ENCODE results near the gene SLTM. TPM values are rescaled to one million over a fixed set of nuclear protein-coding genes. Genes with fewer than 3 reads are reported as not detected.
"Not testable (repeated sequence)": the region's sequence is repeated elsewhere in the genome, so short reads cannot be mapped to it uniquely, and the experiment has no call there.

Gene SLTM
- polyA plus RNA-seq, 1 donor = 63.5 TPM

GRCh38 chr15:58929891-58930416, 3.5 kb downstream of the SLTM start:
- no peak for DNase-seq (ENCODE audit: low read depth)

GRCh38 chr15:58926823-58927222, 6.7 kb downstream of the SLTM start:
- DNase-seq (ENCODE audit: low read depth) = no peak

- DNase-seq (ENCODE audit: low read depth) = no peak
Measured at GRCh38 chr15:58924327-58924726, 9.2 kb downstream of the SLTM start.

- DNase-seq (ENCODE audit: low read depth) = no peak
Measured at GRCh38 chr15:58923696-58924300, 9.7 kb downstream of the SLTM start.

GRCh38 chr15:58923284-58923683, 10.2 kb downstream of the SLTM start:
- no peak for DNase-seq (ENCODE audit: low read depth)

- DNase-seq (ENCODE audit: low read depth) = no peak
Measured at GRCh38 chr15:58921267-58921790, 12.2 kb downstream of the SLTM start.

GRCh38 chr15:58920447-58920846, 13.0 kb downstream of the SLTM start:
- DNase-seq (ENCODE audit: low read depth) = not testable (repeated sequence)

GRCh38 chr15:58919232-58919631, 14.2 kb downstream of the SLTM start:
- no peak for DNase-seq (ENCODE audit: low read depth)

- DNase-seq (ENCODE audit: low read depth) = no peak
Measured at GRCh38 chr15:58918239-58918638, 15.2 kb downstream of the SLTM start.

GRCh38 chr15:58917613-58918129, 15.8 kb downstream of the SLTM start:
- DNase-seq (ENCODE audit: low read depth) = not testable (repeated sequence)

GRCh38 chr15:58916962-58917361, 16.5 kb downstream of the SLTM start:
- DNase-seq (ENCODE audit: low read depth) = no peak

- no peak for DNase-seq (ENCODE audit: low read depth)
Measured at GRCh38 chr15:58910456-58910855, 23.0 kb downstream of the SLTM start.

GRCh38 chr15:58909616-58910015, 23.9 kb downstream of the SLTM start:
- no peak for DNase-seq (ENCODE audit: low read depth)

GRCh38 chr15:58908550-58909309, 24.7 kb downstream of the SLTM start:
- no peak for DNase-seq (ENCODE audit: low read depth)

- no peak for DNase-seq (ENCODE audit: low read depth)
Measured at GRCh38 chr15:58900631-58901030, 32.8 kb downstream of the SLTM start.

- no peak for DNase-seq (ENCODE audit: low read depth)
Measured at GRCh38 chr15:58898150-58898680, 35.3 kb downstream of the SLTM start.

- no peak for DNase-seq (ENCODE audit: low read depth)
Measured at GRCh38 chr15:58889363-58889762, 44.1 kb downstream of the SLTM start.

- DNase-seq (ENCODE audit: low read depth) = no peak
Measured at GRCh38 chr15:58886921-58887320, 46.6 kb downstream of the SLTM start.

- not testable (repeated sequence) for DNase-seq (ENCODE audit: low read depth)
Measured at GRCh38 chr15:58883926-58884325, 49.6 kb downstream of the SLTM start.

GRCh38 chr15:58882243-58882642, 51.2 kb downstream of the SLTM start:
- no peak for DNase-seq (ENCODE audit: low read depth)

- no peak for DNase-seq (ENCODE audit: low read depth)
Measured at GRCh38 chr15:58880320-58880719, 53.2 kb downstream of the SLTM start.

Data from forelimb muscle (tissue), 1 donor.